KMS-11 (cell line): ENCODE results near the gene EXOC4.
"Not testable (repeated sequence)": the region's sequence is repeated elsewhere in the genome, so short reads cannot be mapped to it uniquely, and the experiment has no call there.

Experiments
- H2AFZ ChIP-seq: fragments of 200-600 bp; sonication (generic); 2 replicates; pipeline ENCODE4 v1.6.1; 2016; ENCODE audit warnings: antibody characterized with exemption, mixed run types, low read depth
- H3K27ac ChIP-seq: fragments of 200-600 bp; sonication (generic); 2 replicates; pipeline ENCODE4 v1.6.1; 2016; ENCODE audit warnings: mild to moderate bottlenecking, mixed run types
- H3K27me3 ChIP-seq: fragments of 200-600 bp; sonication (generic); 2 replicates; pipeline ENCODE4 v1.6.1; 2017; ENCODE audit warnings: mild to moderate bottlenecking, low read depth, mixed run types, moderate library complexity; ENCODE audit not compliant: insufficient read depth
- H3K36me3 ChIP-seq: fragments of 200-600 bp; sonication (generic); 2 replicates; pipeline ENCODE4 v1.6.1; 2017; ENCODE audit warnings: mild to moderate bottlenecking, mixed run types; ENCODE audit not compliant: insufficient read depth
- H3K4me1 ChIP-seq: fragments of 200-600 bp; sonication (generic); 2 replicates; pipeline ENCODE4 v1.6.1; 2016; ENCODE audit warnings: mild to moderate bottlenecking, low read depth, mixed run types; ENCODE audit not compliant: poor library complexity, severe bottlenecking
- H3K4me2 ChIP-seq: fragments of 200-600 bp; sonication (generic); 2 replicates; pipeline ENCODE4 v1.7.0; 2016; ENCODE audit warnings: mild to moderate bottlenecking, mixed run types
- H3K4me3 ChIP-seq: fragments of 200-600 bp; sonication (generic); IDR thresholded peaks from 2 replicates; pipeline ENCODE4 v1.6.1; 2017; ENCODE audit warnings: low read depth, low read length, mixed read lengths; ENCODE audit not compliant: insufficient read depth
- H3K79me2 ChIP-seq: fragments of 200-600 bp; sonication (generic); 2 replicates; pipeline ENCODE4 v1.6.1; 2016; ENCODE audit warnings: low read depth, mixed run types; ENCODE audit not compliant: insufficient read depth
- H3K9ac ChIP-seq: fragments of 200-600 bp; sonication (generic); 2 replicates; pipeline ENCODE4 v1.6.1; 2016; ENCODE audit warnings: mild to moderate bottlenecking, mixed run types
- H4K20me1 ChIP-seq: fragments of 200-600 bp; sonication (generic); 2 replicates; pipeline ENCODE4 v1.6.1; 2016; ENCODE audit warnings: mild to moderate bottlenecking, mixed run types; ENCODE audit not compliant: insufficient read depth
- TF ChIP-seq, protein P1 (sequence below): fragments of 200-600 bp; sonication (generic); conservative IDR thresholded peaks from 2 replicates; pipeline ENCODE4 v1.6.1; 2017; ENCODE audit warnings: low read depth, mild to moderate bottlenecking, antibody characterized with exemption, low read length, moderate library complexity, mixed read lengths

The EXOC4 gene

DNA sequence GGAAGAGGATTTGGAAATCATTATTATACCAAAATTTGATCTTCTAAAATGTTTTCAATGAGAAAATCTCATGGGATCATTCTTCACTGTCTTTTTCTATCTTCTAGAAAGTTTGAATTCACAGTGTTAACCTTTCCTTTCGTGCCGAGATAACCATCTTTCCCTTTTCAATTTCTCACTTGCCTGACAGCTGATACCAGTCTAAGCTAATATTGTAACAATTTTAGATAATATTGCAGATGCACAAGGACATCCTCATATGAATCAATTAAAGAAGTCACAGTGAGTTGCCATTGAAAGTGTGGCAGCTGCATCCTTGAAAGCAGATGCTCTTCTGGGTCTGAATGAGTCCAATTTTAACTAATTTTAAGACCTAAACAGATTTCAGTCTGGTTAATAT lies 734.7 kb downstream of the EXOC4 start:
- H2AFZ ChIP-seq: no peak overlapping the region
- no peak overlapping the region for H3K4me3 ChIP-seq
- no peaks in the 10 kb centered on the region for H3K4me1 ChIP-seq
- TF ChIP-seq, protein P1, sequence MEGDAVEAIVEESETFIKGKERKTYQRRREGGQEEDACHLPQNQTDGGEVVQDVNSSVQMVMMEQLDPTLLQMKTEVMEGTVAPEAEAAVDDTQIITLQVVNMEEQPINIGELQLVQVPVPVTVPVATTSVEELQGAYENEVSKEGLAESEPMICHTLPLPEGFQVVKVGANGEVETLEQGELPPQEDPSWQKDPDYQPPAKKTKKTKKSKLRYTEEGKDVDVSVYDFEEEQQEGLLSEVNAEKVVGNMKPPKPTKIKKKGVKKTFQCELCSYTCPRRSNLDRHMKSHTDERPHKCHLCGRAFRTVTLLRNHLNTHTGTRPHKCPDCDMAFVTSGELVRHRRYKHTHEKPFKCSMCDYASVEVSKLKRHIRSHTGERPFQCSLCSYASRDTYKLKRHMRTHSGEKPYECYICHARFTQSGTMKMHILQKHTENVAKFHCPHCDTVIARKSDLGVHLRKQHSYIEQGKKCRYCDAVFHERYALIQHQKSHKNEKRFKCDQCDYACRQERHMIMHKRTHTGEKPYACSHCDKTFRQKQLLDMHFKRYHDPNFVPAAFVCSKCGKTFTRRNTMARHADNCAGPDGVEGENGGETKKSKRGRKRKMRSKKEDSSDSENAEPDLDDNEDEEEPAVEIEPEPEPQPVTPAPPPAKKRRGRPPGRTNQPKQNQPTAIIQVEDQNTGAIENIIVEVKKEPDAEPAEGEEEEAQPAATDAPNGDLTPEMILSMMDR: no peak
- no peak overlapping the region for H3K4me2 ChIP-seq
- H3K27ac ChIP-seq: no peak overlapping the region
- H3K36me3 ChIP-seq: no peaks in the 10 kb centered on the region
- no peaks in the 10 kb centered on the region for H3K27me3 ChIP-seq
- H4K20me1 ChIP-seq: no peaks in the 10 kb centered on the region
- H3K79me2 ChIP-seq: no peaks in the 10 kb centered on the region
- H3K9ac ChIP-seq: no peak overlapping the region

DNA sequence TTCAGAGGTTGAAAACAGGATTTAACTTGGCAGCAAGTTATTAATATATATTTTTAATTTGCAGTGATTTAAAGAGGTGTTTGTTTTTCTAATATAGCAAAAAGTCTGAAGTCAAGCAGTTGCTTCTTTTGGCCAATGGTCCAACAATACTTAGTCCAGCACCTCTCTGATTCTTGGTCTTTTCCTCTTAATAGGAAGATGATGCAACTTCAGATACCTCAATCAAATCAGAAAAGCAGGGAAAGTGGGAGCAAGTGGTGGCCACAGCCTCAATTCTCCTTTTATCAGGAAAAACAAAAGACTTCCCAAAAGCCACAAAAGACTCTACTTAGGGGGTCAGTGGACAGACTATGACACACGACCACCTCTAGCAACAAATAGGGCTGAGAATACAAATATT lies 740.7 kb downstream of the EXOC4 start:
- H3K27me3 ChIP-seq: no peaks in the 10 kb centered on the region
- H3K9ac ChIP-seq: no peak overlapping the region
- H4K20me1 ChIP-seq: no peaks in the 10 kb centered on the region
- no peaks in the 10 kb centered on the region for H3K4me1 ChIP-seq
- H3K4me2 ChIP-seq: no peak overlapping the region
- TF ChIP-seq, protein P1: no peak
- no peak overlapping the region for H3K4me3 ChIP-seq
- no peaks in the 10 kb centered on the region for H3K36me3 ChIP-seq
- no peak overlapping the region for H2AFZ ChIP-seq
- H3K27ac ChIP-seq: no peak overlapping the region
- no peaks in the 10 kb centered on the region for H3K79me2 ChIP-seq

DNA sequence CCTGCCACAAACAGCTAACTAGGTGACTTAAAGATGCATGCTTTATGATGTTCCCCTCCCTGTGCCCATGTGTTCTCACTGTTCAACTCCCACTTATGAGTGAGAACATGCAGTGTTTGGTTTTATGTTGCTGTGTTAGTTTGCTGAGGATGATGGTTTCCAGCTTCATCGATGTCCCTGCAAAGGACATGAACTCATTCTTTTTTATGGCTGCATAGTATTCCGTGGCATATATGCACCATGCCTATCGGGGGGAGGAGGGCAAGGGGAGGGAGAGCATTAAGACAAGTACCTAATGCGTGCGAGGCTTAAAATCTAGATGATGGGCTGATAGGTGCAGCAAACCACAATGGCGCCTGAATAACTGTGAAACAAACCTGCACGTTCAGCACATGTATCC lies 741.2 kb downstream of the EXOC4 start:
- not testable (repeated sequence) for H3K27me3 ChIP-seq, H3K4me3 ChIP-seq, H3K79me2 ChIP-seq, H4K20me1 ChIP-seq, H3K9ac ChIP-seq, H3K27ac ChIP-seq, H2AFZ ChIP-seq, H3K36me3 ChIP-seq, H3K4me2 ChIP-seq, H3K4me1 ChIP-seq

DNA sequence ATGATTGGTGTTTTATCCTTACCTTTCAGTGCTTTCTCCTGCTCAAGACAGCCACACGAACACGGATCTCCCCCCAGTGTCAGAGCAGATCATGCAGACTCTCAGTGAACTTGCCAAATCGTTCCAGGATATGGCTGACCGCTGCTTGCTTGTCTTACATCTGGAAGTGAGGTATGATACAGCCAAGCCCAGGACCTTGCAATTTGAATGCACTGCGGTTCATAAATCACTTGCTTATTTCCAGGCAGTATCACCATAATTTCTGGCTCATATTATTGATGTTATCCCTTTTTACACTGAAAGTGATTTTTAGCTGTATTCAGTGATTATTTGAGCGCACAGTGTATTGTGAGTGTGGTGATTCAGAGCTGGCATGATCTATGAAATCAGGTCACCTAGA lies 744.6 kb downstream of the EXOC4 start:
- H3K4me2 ChIP-seq: no peak overlapping the region
- TF ChIP-seq, protein P1: no peak
- H3K9ac ChIP-seq: no peak overlapping the region
- H4K20me1 ChIP-seq: no peaks in the 10 kb centered on the region
- H3K79me2 ChIP-seq: no peaks in the 10 kb centered on the region
- H2AFZ ChIP-seq: no peak overlapping the region
- no peak overlapping the region for H3K27ac ChIP-seq
- H3K4me1 ChIP-seq: no peaks in the 10 kb centered on the region
- no peaks in the 10 kb centered on the region for H3K27me3 ChIP-seq
- no peak overlapping the region for H3K4me3 ChIP-seq
- H3K36me3 ChIP-seq: no peaks in the 10 kb centered on the region

DNA sequence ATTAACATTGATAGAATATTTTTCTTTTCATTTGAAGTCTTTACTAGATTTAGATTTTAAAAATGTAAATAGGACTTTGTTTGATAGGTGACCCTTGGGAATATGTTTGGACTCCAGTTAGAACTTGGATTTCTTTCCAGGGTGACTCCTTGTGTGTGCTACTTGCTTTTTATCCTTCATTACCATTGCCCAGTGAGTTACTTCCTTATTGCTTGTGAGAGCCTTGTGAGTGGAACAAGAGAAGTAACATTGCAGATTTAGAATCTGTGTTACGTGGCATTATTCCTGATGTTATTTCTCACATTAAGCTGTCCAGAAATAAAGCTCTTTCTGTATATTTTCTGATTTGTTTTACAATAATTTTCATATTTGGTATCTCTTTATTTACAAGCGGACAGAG lies 746.3 kb downstream of the EXOC4 start:
- TF ChIP-seq, protein P1: no peak
- H2AFZ ChIP-seq: no peak overlapping the region
- H3K27ac ChIP-seq: no peak overlapping the region
- no peak overlapping the region for H3K4me3 ChIP-seq
- no peak overlapping the region for H3K4me2 ChIP-seq
- no peaks in the 10 kb centered on the region for H3K4me1 ChIP-seq
- H4K20me1 ChIP-seq: no peaks in the 10 kb centered on the region
- H3K9ac ChIP-seq: no peak overlapping the region
- no peaks in the 10 kb centered on the region for H3K79me2 ChIP-seq
- no peaks in the 10 kb centered on the region for H3K27me3 ChIP-seq
- no peaks in the 10 kb centered on the region for H3K36me3 ChIP-seq
